Nephron progenitor cell (in vitro differentiated cells): ENCODE data around the gene RAB9B.

Source experiments
- DNase-seq: peaks from one replicate; pipeline ENCODE4 v3.0.0; 2021
- H3K27ac Mint-ChIP-seq: 2 replicates; pipeline ENCODE4 v1.8.0; 2021; ENCODE audit warnings: mild to moderate bottlenecking, moderate library complexity, mixed read lengths
- H3K27me3 Mint-ChIP-seq: 2 replicates; pipeline ENCODE4 v1.8.0; 2021; ENCODE audit warnings: mild to moderate bottlenecking, low read depth, mixed read lengths; ENCODE audit not compliant: poor library complexity
- H3K36me3 Mint-ChIP-seq: 2 replicates; pipeline ENCODE4 v1.8.0; 2021; ENCODE audit warnings: low read depth, mixed read lengths
- H3K4me1 Mint-ChIP-seq: 2 replicates; pipeline ENCODE4 v1.8.0; 2021; ENCODE audit warnings: mixed read lengths
- H3K4me3 Mint-ChIP-seq: 2 replicates; pipeline ENCODE4 v1.8.0; 2021; ENCODE audit warnings: mild to moderate bottlenecking, moderate library complexity, mixed read lengths
- H3K9me3 Mint-ChIP-seq: 2 replicates; pipeline ENCODE4 v1.8.0; 2021; ENCODE audit warnings: mild to moderate bottlenecking, moderate library complexity, mixed read lengths
- CTCF ChIP-seq: fragments of 200-600 bp; sonication (generic); IDR thresholded peaks from 2 replicates; pipeline ENCODE4 v1.5.0; 2021; ENCODE audit warnings: antibody characterized with exemption

The RAB9B gene

GRCh38 chrX:103781062-103781402, 51.0 kb downstream of the RAB9B start:
- H3K4me1 Mint-ChIP-seq = peaks cover 44% of the 10 kb centered on the region
- DNase-seq = no peak
- H3K4me3 Mint-ChIP-seq = no peak overlapping the region

GRCh38 chrX:103780336-103781061, 51.6 kb downstream of the RAB9B start:
- Mint-ChIP-seq H3K9me3 (no peaks in the 10 kb centered on the region), H3K4me3 (no peak overlapping the region), H3K27me3 (no peaks in the 10 kb centered on the region), H3K4me1 (peaks cover 44% of the 10 kb centered on the region), H3K27ac (no peak overlapping the region), H3K36me3 (no peaks in the 10 kb centered on the region)
- TF ChIP-seq CTCF = no peak
- no peak for DNase-seq

More at GRCh38 chrX:103781062-103781402, 51.0 kb downstream of the RAB9B start:
- Mint-ChIP-seq H3K27me3 (no peaks in the 10 kb centered on the region), H3K9me3 (peaks cover under 1% of the 10 kb centered on the region), H3K36me3 (no peaks in the 10 kb centered on the region), H3K27ac (no peak overlapping the region)
- no peak for TF ChIP-seq CTCF

- no peak overlapping the region for H3K4me3 Mint-ChIP-seq
- H3K36me3 Mint-ChIP-seq = no peaks in the 10 kb centered on the region
- no peak for TF ChIP-seq CTCF
- H3K27ac Mint-ChIP-seq = no peak overlapping the region
- no peak for DNase-seq
- H3K27me3 Mint-ChIP-seq = peaks cover under 1% of the 10 kb centered on the region
- H3K9me3 Mint-ChIP-seq = peaks cover 4% of the 10 kb centered on the region
- H3K4me1 Mint-ChIP-seq = peaks cover 44% of the 10 kb centered on the region
These were observed 52.8 kb downstream of the RAB9B start for GRCh38 chrX:103779141-103779789.

- no peak for DNase-seq
- H3K4me3 Mint-ChIP-seq = peak within 1 kb of the TSS; percentile 41
- TF ChIP-seq CTCF = no peak
These were observed 55.5 kb downstream of the RAB9B start, which contains the start of gene PLP1 for GRCh38 chrX:103776546-103776945. TSS of gene PLP1 (plus strand) at chrX:103776840. CDS start at chrX:103776996, 156 bp downstream.

GRCh38 chrX:103774070-103774642, 57.9 kb downstream of the RAB9B start:
- peaks cover 21% of the 10 kb centered on the region for H3K9me3 Mint-ChIP-seq
- no peak for TF ChIP-seq CTCF
- no peak overlapping the region for H3K4me3 Mint-ChIP-seq
- no peak for DNase-seq
- no peaks in the 10 kb centered on the region for H3K36me3 Mint-ChIP-seq
- H3K27me3 Mint-ChIP-seq = peaks cover 8% of the 10 kb centered on the region
- H3K4me1 Mint-ChIP-seq = peaks cover 34% of the 10 kb centered on the region
- no peak overlapping the region for H3K27ac Mint-ChIP-seq

More at GRCh38 chrX:103776546-103776945, 55.5 kb downstream of the RAB9B start, which contains the start of gene PLP1:
- H3K27me3 Mint-ChIP-seq = peaks cover 6% of the 10 kb centered on the region
- H3K4me1 Mint-ChIP-seq = peaks cover 55% of the 10 kb centered on the region
- H3K9me3 Mint-ChIP-seq = peaks cover 11% of the 10 kb centered on the region
- H3K36me3 Mint-ChIP-seq = no peaks in the 10 kb centered on the region
- H3K27ac Mint-ChIP-seq = no peak within 1 kb of the TSS
